ENCODE measurements around the gene CHST8. TPM values are rescaled to one million over a fixed set of nuclear protein-coding genes. Genes with fewer than 3 reads are reported as not detected.

CHST8 gene
- polyA plus RNA-seq, 1 of the 3 experiments (the other 2 are of a cell fraction): 0.05 TPM

- peak overlapping the region in 1 of 2 experiments; percentile 4; a peak in 1 of 4 replicates for H3K27ac ChIP-seq (ENCODE audit: low read depth in 2 of 2, low read length in 1 of 2)
- no peaks in the 10 kb centered on the region for H3K9me3 ChIP-seq
- no peaks in the 10 kb centered on the region for H3K79me2 ChIP-seq (ENCODE audit: insufficient read depth)
- H3K4me3 ChIP-seq (ENCODE audit: low read depth in 2 of 2, low read length in 1 of 2): no peak overlapping the region
- POLR2A ChIA-PET: interaction anchor here (1.6 kb wide), 1 partner anchor 10 kb away, joined by 5 read pairs; no protein-coding TSS in a partner anchor
- CTCF ChIA-PET: interaction anchor here (1.0 to 3.1 kb wide), 5 partner anchors 14 to 278 kb away, joined by 5 to 11 read pairs (median 7); no protein-coding TSS in a partner anchor
- H3K36me3 ChIP-seq (replicated peaks in 1 of 2; ENCODE audit: control insufficient read depth in 1 of 2, insufficient read depth in 2 of 2, low read length in 1 of 2): no peaks in the 10 kb centered on the region
- H3K4me1 ChIP-seq (ENCODE audit: control insufficient read depth in 1 of 2, insufficient read depth in 2 of 2, low read depth in 1 of 2, low read length in 1 of 2): peaks cover 0 to 51% of the 10 kb centered on the region in 2 experiments; a peak in 2 of 4 replicates
- no peak overlapping the region for H3K4me2 ChIP-seq
- no peaks in the 10 kb centered on the region for H4K20me1 ChIP-seq (ENCODE audit: insufficient read depth)
- WGBS (ENCODE audit: low lambda C conversion rate): 65% methylated on average over 21 of the region's 42 CpGs
- H3K9ac ChIP-seq: no peak overlapping the region
- H3K27me3 ChIP-seq (ENCODE audit: insufficient read depth): no peaks in the 10 kb centered on the region
- TF ChIP-seq NFIC (IDR thresholded peaks at IDR 0.05; ENCODE audit: borderline replicate concordance) (no peak), MXI1 (IDR thresholded peaks at IDR 0.05; ENCODE audit: low read depth, low read length) (peak; percentile 59; the same call in 1 of the 2 replicates)
- peak; percentile 76 for DNase-seq
- no peaks in the 10 kb centered on the region for H3K9me2 ChIP-seq
- H2AFZ ChIP-seq (ENCODE audit: low read depth): no peak overlapping the region
- H3F3A ChIP-seq (replicated peaks; ENCODE audit: insufficient read depth): no peaks in the 10 kb centered on the region
Measured at GRCh38 chr19:33684538-33685232, 62.9 kb downstream of the CHST8 start.

GRCh38 chr19:33685541-33685940 lies 63.8 kb downstream of the CHST8 start:
- Histone ChIP-seq H3K4me3 (ENCODE audit: low read depth in 2 of 2, low read length in 1 of 2) (no peak overlapping the region), H3K4me1 (ENCODE audit: control insufficient read depth in 1 of 2, insufficient read depth in 2 of 2, low read depth in 1 of 2, low read length in 1 of 2) (peaks cover 0 to 59% of the 10 kb centered on the region in 2 experiments; a peak in 2 of 4 replicates), H3F3A (replicated peaks; ENCODE audit: insufficient read depth) (no peaks in the 10 kb centered on the region), H3K27me3 (ENCODE audit: insufficient read depth) (no peaks in the 10 kb centered on the region), H3K79me2 (ENCODE audit: insufficient read depth) (no peaks in the 10 kb centered on the region), H3K9me2 (no peaks in the 10 kb centered on the region), H3K9me3 (no peaks in the 10 kb centered on the region), H2AFZ (ENCODE audit: low read depth) (no peak overlapping the region), H3K36me3 (replicated peaks in 1 of 2; ENCODE audit: control insufficient read depth in 1 of 2, insufficient read depth in 2 of 2, low read length in 1 of 2) (no peaks in the 10 kb centered on the region), H3K27ac (ENCODE audit: low read depth in 2 of 2, low read length in 1 of 2) (peak overlapping the region in 1 of 2 experiments; percentile 71; a peak in 2 of 4 replicates), H3K9ac (no peak overlapping the region), H4K20me1 (ENCODE audit: insufficient read depth) (no peaks in the 10 kb centered on the region), H3K4me2 (no peak overlapping the region)
- TF ChIP-seq SMC3 (IDR thresholded peaks at IDR 0.05; ENCODE audit: low read depth, low read length) (peak; percentile 6; the same call in 1 of the 2 replicates), RAD21 (IDR thresholded peaks at IDR 0.05; ENCODE audit: low read length) (peak; percentile 32), FOXJ3 (CRISPR knock-in tag; IDR thresholded peaks at IDR 0.05) (no peak)
- WGBS (ENCODE audit: low lambda C conversion rate): 36% methylated on average over 3 of the region's 6 CpGs
- peak; percentile 73 for DNase-seq
- ChIA-PET POLR2A (interaction anchor here (1.6 kb wide), 1 partner anchor 10 kb away, joined by 5 read pairs; no protein-coding TSS in a partner anchor), CTCF (interaction anchor here (0.6 to 4.9 kb wide), 9 partner anchors 13 to 279 kb away, joined by 3 to 38 read pairs (median 6); no protein-coding TSS in a partner anchor)

DNA sequence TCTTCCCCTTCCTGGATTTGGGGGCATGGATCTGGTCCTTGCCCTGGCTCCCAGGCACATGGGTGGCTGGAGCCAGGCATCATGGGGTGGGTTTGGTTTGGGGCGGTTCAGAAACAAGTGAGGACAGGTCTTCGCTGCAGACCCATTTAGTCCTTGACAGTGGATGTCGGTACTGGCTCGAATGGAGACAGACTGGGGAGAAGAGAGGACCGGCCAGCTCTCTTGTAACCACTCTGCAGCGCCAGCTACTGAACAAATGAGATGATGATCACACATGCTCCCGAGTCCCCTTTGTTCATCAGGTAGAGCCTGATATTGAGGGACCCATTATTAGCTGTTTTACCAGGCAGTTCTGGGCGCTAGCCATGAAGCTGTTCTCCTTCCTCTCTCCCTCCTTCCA lies 64.5 kb downstream of the CHST8 start:
- no peaks in the 10 kb centered on the region for H3K79me2 ChIP-seq (ENCODE audit: insufficient read depth)
- no peak overlapping the region for H3K4me3 ChIP-seq (ENCODE audit: low read depth in 2 of 2, low read length in 1 of 2)
- WGBS (ENCODE audit: low lambda C conversion rate): 45% methylated on average over 7 of the region's 8 CpGs
- CTCF ChIA-PET: interaction anchor here (1.1 to 4.9 kb wide), 11 partner anchors 13 to 500 kb away, joined by 3 to 38 read pairs (median 6); no protein-coding TSS in a partner anchor
- H4K20me1 ChIP-seq (ENCODE audit: insufficient read depth): no peaks in the 10 kb centered on the region
- H3K9me3 ChIP-seq: no peaks in the 10 kb centered on the region
- no peak overlapping the region for H3K4me2 ChIP-seq
- no peaks in the 10 kb centered on the region for H3F3A ChIP-seq (replicated peaks; ENCODE audit: insufficient read depth)
- POLR2A ChIA-PET: interaction anchor here (1.6 kb wide), 1 partner anchor 11 kb away, joined by 5 read pairs; no protein-coding TSS in a partner anchor
- no peaks in the 10 kb centered on the region for H3K27me3 ChIP-seq (ENCODE audit: insufficient read depth)
- H3K9ac ChIP-seq: no peak overlapping the region
- DNase-seq: no peak
- H2AFZ ChIP-seq (ENCODE audit: low read depth): no peak overlapping the region
- H3K36me3 ChIP-seq (replicated peaks in 1 of 2; ENCODE audit: control insufficient read depth in 1 of 2, insufficient read depth in 2 of 2, low read length in 1 of 2): no peaks in the 10 kb centered on the region
- no peaks in the 10 kb centered on the region for H3K9me2 ChIP-seq
- no peak for TF ChIP-seq YY1 (IDR thresholded peaks at IDR 0.05; ENCODE audit: low read depth)
- no peak overlapping the region; a peak in 1 of 4 replicates for H3K27ac ChIP-seq (ENCODE audit: low read depth in 2 of 2, low read length in 1 of 2)
- peaks cover 0 to 66% of the 10 kb centered on the region in 2 experiments; a peak in 2 of 4 replicates for H3K4me1 ChIP-seq (ENCODE audit: control insufficient read depth in 1 of 2, insufficient read depth in 2 of 2, low read depth in 1 of 2, low read length in 1 of 2)

Measured in SK-N-SH (cell line).